Esophagus squamous epithelium (tissue), 4 donors: Measurements from ENCODE around the gene FBXO31.

Experiments used
- CTCF ChIP-seq, 6 experiments: fragments of 450-650 bp in 4 of 6; fragments of 200-600 bp in 2 of 6; sonication (generic) in 2 of 6; IDR thresholded peaks; one replicate each; pipeline ENCODE4 v1.5.1; 2016 to 2019; ENCODE audit warnings: antibody characterized with exemption in 6 of 6, mild to moderate bottlenecking in 4 of 6, moderate library complexity in 4 of 6
- POLR2A ChIP-seq, 4 donors: fragments of 450-650 bp; IDR thresholded peaks; one replicate each; pipeline ENCODE4 v1.6.1; 2017; ENCODE audit warnings: antibody characterized with exemption in 4 of 4, mild to moderate bottlenecking in 4 of 4, moderate library complexity in 3 of 4

GRCh38 chr16:87390641-87391323 is 7.2 kb upstream of the FBXO31 start:
- TF ChIP-seq CTCF (IDR thresholded peaks at IDR 0.05) (no peak), POLR2A (IDR thresholded peaks at IDR 0.05) (no peak)
